IMR-90 (cell line): ENCODE data around the gene PBXIP1. TPM values are rescaled to one million over a fixed set of nuclear protein-coding genes. Genes with fewer than 3 reads are reported as not detected.

ENCODE experiments used
- ATAC-seq: fragments of 200-7000 bp; cut with Tn5 transposase; 2 replicates; pipeline ENCODE4 v1.9.1; 2020; ENCODE audit warnings: low read depth, mild to moderate bottlenecking, moderate library complexity
- BruUV-seq: library from RNA; stranded (reverse); fragments of 400-500 nt; replicated peaks from 2 replicates; lab custom pipeline; 2021; lab: Mats Ljungman, UMichigan
- CTCF ChIA-PET: fragments of 300-600 bp; formaldehyde crosslinking; extraction: SDS; loops from one replicate; lab custom pipeline; 2021; ENCODE audit warnings: antibody characterized with exemption; lab: Yijun Ruan, JAX
- POLR2A ChIA-PET: fragments of 300-600 bp; sonication (Branson Sonifier 250); formaldehyde crosslinking; loops from one replicate; lab custom pipeline; 2022; ENCODE audit warnings: antibody characterized with exemption; ENCODE audit not compliant: unreplicated experiment; lab: Charles Lee
- DNase-seq: peaks from one replicate; pipeline ENCODE4 v3.0.0; 2013
- H2AFZ ChIP-seq: replicated peaks from 2 replicates; pipeline ENCODE3; 2013; ENCODE audit warnings: low read length, mild to moderate bottlenecking; ENCODE audit not compliant: poor library complexity
- H2AK5ac ChIP-seq: 2 replicates; pipeline ENCODE4 v1.6.1; 2013; ENCODE audit warnings: low read depth, low read length, inconsistent platforms
- H2AK9ac ChIP-seq: replicated peaks from 2 replicates; pipeline ENCODE3; 2013; ENCODE audit warnings: mild to moderate bottlenecking, low read depth, low read length, moderate library complexity; ENCODE audit not compliant: poor library complexity
- H2BK120ac ChIP-seq: 2 replicates; pipeline ENCODE4 v1.6.1; 2013; ENCODE audit warnings: low read depth, low read length, inconsistent platforms
- H2BK15ac ChIP-seq: 3 replicates; pipeline ENCODE4 v1.6.1; 2013; ENCODE audit warnings: low read depth, low read length, inconsistent platforms
- H2BK20ac ChIP-seq: 2 replicates; pipeline ENCODE4 v1.6.1; 2013; ENCODE audit warnings: low read depth, mild to moderate bottlenecking, inconsistent platforms, low read length, moderate library complexity
- H2BK5ac ChIP-seq: 2 replicates; pipeline ENCODE4 v1.6.1; 2013; ENCODE audit warnings: mild to moderate bottlenecking, low read depth, low read length, inconsistent platforms; ENCODE audit not compliant: poor library complexity, severe bottlenecking
- H3K14ac ChIP-seq: replicated peaks from 2 replicates; pipeline ENCODE4 v1.6.1; 2013; ENCODE audit warnings: low read depth, low read length, inconsistent platforms
- H3K18ac ChIP-seq: 2 replicates; pipeline ENCODE4 v1.6.1; 2013; ENCODE audit warnings: low read depth, low read length, control low read depth
- H3K23ac ChIP-seq: 2 replicates; pipeline ENCODE4 v1.6.1; 2013; ENCODE audit warnings: low read depth, low read length, inconsistent platforms
- H3K27ac ChIP-seq: 2 replicates; pipeline ENCODE4 v1.5.1; 2013; ENCODE audit warnings: mild to moderate bottlenecking, control low read depth, low read length; ENCODE audit not compliant: insufficient read depth
- H3K27me3 ChIP-seq: 2 replicates; pipeline ENCODE4 v1.6.1; 2013; ENCODE audit warnings: low read length; ENCODE audit not compliant: control insufficient read depth, insufficient read depth
- H3K36me3 ChIP-seq: 2 replicates; pipeline ENCODE4 v1.6.1; 2013; ENCODE audit warnings: low read length, mixed read lengths; ENCODE audit not compliant: control insufficient read depth, insufficient read depth
- H3K4ac ChIP-seq: 2 replicates; pipeline ENCODE4 v1.6.1; 2013; ENCODE audit warnings: low read depth, low read length, inconsistent platforms
- H3K4me1 ChIP-seq: 2 replicates; pipeline ENCODE4 v1.6.1; 2013; ENCODE audit warnings: low read length, mixed read lengths; ENCODE audit not compliant: control insufficient read depth, insufficient read depth
- H3K4me2 ChIP-seq: 2 replicates; pipeline ENCODE4 v1.6.1; 2013; ENCODE audit warnings: low read depth, mild to moderate bottlenecking, control low read depth, low read length, moderate library complexity
- H3K4me3 ChIP-seq: 2 replicates; pipeline ENCODE4 v1.5.1; 2013; ENCODE audit warnings: low read depth, mild to moderate bottlenecking, control low read depth, low read length, moderate library complexity; ENCODE audit not compliant: insufficient read depth
- H3K56ac ChIP-seq: 2 replicates; pipeline ENCODE4 v1.6.1; 2013; ENCODE audit warnings: low read length, inconsistent platforms; ENCODE audit not compliant: insufficient read depth; ENCODE audit errors: extremely low read depth
- H3K79me1 ChIP-seq, 2 experiments: 2 replicates each; pipeline ENCODE4 v1.6.1; 2013; ENCODE audit warnings: low read length in 2 of 2, inconsistent platforms in 1 of 2, low read depth in 1 of 2
- H3K9ac ChIP-seq: 2 replicates; pipeline ENCODE4 v1.6.1; 2013; ENCODE audit warnings: low read depth, low read length, control low read depth
- H3K9me1 ChIP-seq: 2 replicates; pipeline ENCODE4 v1.6.1; 2013; ENCODE audit warnings: low read length, inconsistent platforms; ENCODE audit not compliant: insufficient read depth
- H3K9me3 ChIP-seq: 2 replicates; pipeline ENCODE4 v1.6.1; 2013; ENCODE audit warnings: low read length; ENCODE audit not compliant: control insufficient read depth, insufficient read depth
- H4K20me1 ChIP-seq: 2 replicates; pipeline ENCODE4 v1.6.1; 2013; ENCODE audit warnings: low read length, inconsistent platforms; ENCODE audit not compliant: insufficient read depth
- H4K5ac ChIP-seq: 2 replicates; pipeline ENCODE4 v1.6.1; 2013; ENCODE audit warnings: mild to moderate bottlenecking, low read depth, low read length, control low read depth
- H4K8ac ChIP-seq, 2 experiments: 2 replicates each; pipeline ENCODE4 v1.6.1; 2013; ENCODE audit warnings: low read depth in 2 of 2, low read length in 2 of 2, control low read depth in 1 of 2, inconsistent platforms in 1 of 2
- H4K91ac ChIP-seq: 2 replicates; pipeline ENCODE4 v1.6.1; 2013; ENCODE audit warnings: low read depth, low read length, inconsistent platforms; ENCODE audit not compliant: insufficient read depth
- BHLHE40 ChIP-seq: fragments of 150-350 bp; IDR thresholded peaks from 2 replicates; pipeline ENCODE4 v1.6.1; 2016; ENCODE audit warnings: mild to moderate bottlenecking, low read depth, low read length
- CEBPB ChIP-seq: IDR thresholded peaks from 2 replicates; pipeline ENCODE4 v1.6.1; 2012; ENCODE audit warnings: low read depth, low read length, improper control_type of control experiment
- CHD1 ChIP-seq: IDR thresholded peaks from 2 replicates; pipeline ENCODE4 v1.6.1; 2012; ENCODE audit warnings: low read depth, low read length, improper control_type of control experiment
- CTCF ChIP-seq: conservative IDR thresholded peaks from 2 replicates; pipeline ENCODE4 v1.5.1; 2012; ENCODE audit warnings: mild to moderate bottlenecking, low read depth, low read length, improper control_type of control experiment
- ELK1 ChIP-seq: fragments of 150-350 bp; IDR thresholded peaks from 2 replicates; pipeline ENCODE4 v1.6.1; 2016; ENCODE audit warnings: low read depth, mild to moderate bottlenecking, low read length, moderate library complexity, borderline replicate concordance
- MAFK ChIP-seq: IDR thresholded peaks from 2 replicates; pipeline ENCODE4 v1.6.1; 2012; ENCODE audit warnings: low read depth, low read length, improper control_type of control experiment
- MAZ ChIP-seq: IDR thresholded peaks from 2 replicates; pipeline ENCODE4 v1.6.1; 2012; ENCODE audit warnings: low read depth, mild to moderate bottlenecking, low read length, improper control_type of control experiment, moderate library complexity, borderline replicate concordance
- MXI1 ChIP-seq: IDR thresholded peaks from 2 replicates; pipeline ENCODE4 v1.6.1; 2012; ENCODE audit warnings: low read depth, mild to moderate bottlenecking, low read length, moderate library complexity, borderline replicate concordance
- NFE2L2 ChIP-seq: fragments of 150-350 bp; IDR thresholded peaks from 2 replicates; pipeline ENCODE4 v1.6.1; 2016; ENCODE audit warnings: low read depth, mild to moderate bottlenecking, low read length
- POLR2A ChIP-seq: IDR thresholded peaks from 2 replicates; pipeline ENCODE4 v1.6.1; 2012; ENCODE audit warnings: mild to moderate bottlenecking, low read depth, low read length
- RCOR1 ChIP-seq: IDR thresholded peaks from 2 replicates; pipeline ENCODE4 v1.6.1; 2012; ENCODE audit warnings: mild to moderate bottlenecking, low read length, improper control_type of control experiment; ENCODE audit not compliant: insufficient replicate concordance
- RFX5 ChIP-seq: IDR thresholded peaks from 2 replicates; pipeline ENCODE4 v1.8.0; 2012; ENCODE audit warnings: low read depth, mild to moderate bottlenecking, low read length, moderate library complexity
- SMC3 ChIP-seq: fragments of 150-350 bp; IDR thresholded peaks from 2 replicates; pipeline ENCODE4 v1.6.1; 2016; ENCODE audit warnings: low read depth, mild to moderate bottlenecking, antibody characterized with exemption, low read length, moderate library complexity
- USF2 ChIP-seq: fragments of 150-350 bp; IDR thresholded peaks from 2 replicates; pipeline ENCODE4 v1.6.1; 2017; ENCODE audit warnings: mild to moderate bottlenecking, antibody characterized with exemption, low read length, low read depth
- WGBS, 2 experiments: methylation state at CpG; one replicate each; pipeline versions ENCODE4 v1.1.5 to v1.1.7; 2013; ENCODE audit warnings: missing lambda C conversion rate in 2 of 2; ENCODE audit not compliant: insufficient read length in 1 of 2; ENCODE audit errors: extremely low coverage in 2 of 2; 5-methylcytosine and 5-hydroxymethylcytosine counted together
- dilution Hi-C: fragments of 300-500 bp; cut with HindIII; formaldehyde crosslinking; loops from one replicate; pipeline ENCODE4 v1.14.3; 2018; ENCODE audit warnings: low sequenced_read_pairs; ENCODE audit not compliant: unreplicated experiment
- in situ Hi-C: fragments of 300-500 bp; cut with MboI; formaldehyde crosslinking; loops from 3 replicates; pipeline ENCODE4 v1.14.3; 2019; ENCODE audit warnings: low sequenced_read_pairs, inconsistent platforms, mixed read lengths
- intact Hi-C: fragments of 100-400 bp; cut with micrococcal nuclease; formaldehyde crosslinking; loops from 2 replicates; pipeline ENCODE4 v1.10.0; 2022
- polyA plus RNA-seq, 3 experiments: library from polyadenylated mRNA; depleted of rRNA; stranded (reverse); fragments of >200 nt; gene quantifications; 2 replicates each; pipeline ENCODE4 v1.2.3, GENCODE V29; 2012; ENCODE audit warnings: low replicate concordance in 1 of 3
- total RNA-seq: library from RNA; depleted of rRNA; stranded (reverse); fragments of >200 nt; gene quantifications from 2 replicates; pipeline ENCODE4 v1.2.3, GENCODE V29; 2012

Gene PBXIP1
- total and polyA plus RNA-seq, 2 of the 4 experiments (the other 2 are of a cell fraction): 28.3 to 44.2 TPM

GRCh38 chr1:154958036-154958435 lies 2.1 kb upstream of the PBXIP1 start:
- no peak overlapping the region for H3K27ac ChIP-seq

More at GRCh38 chr1:154958036-154958435, 2.1 kb upstream of the PBXIP1 start:
- POLR2A ChIA-PET: no interaction called here
- Histone ChIP-seq H3K9me1 (peaks cover 9% of the 10 kb centered on the region), H2BK120ac (no peak overlapping the region), H2AFZ (no peak overlapping the region), H3K4me1 (peaks cover 18% of the 10 kb centered on the region), H3K4ac (no peak overlapping the region), H3K18ac (no peak overlapping the region), H2BK15ac (no peak overlapping the region), H4K20me1 (peaks cover 15% of the 10 kb centered on the region), H4K5ac (no peak overlapping the region), H3K14ac (no peak overlapping the region), H2BK20ac (no peak overlapping the region), H3K79me1 (peaks cover 18 to 61% of the 10 kb centered on the region in 2 experiments; a peak in 3 of 4 replicates), H4K91ac (no peak overlapping the region), H3K23ac (no peak overlapping the region), H3K4me2 (no peak overlapping the region), H3K27me3 (no peaks in the 10 kb centered on the region), H2AK9ac (no peak overlapping the region), H2AK5ac (no peak overlapping the region), H4K8ac (no peak overlapping the region), H3K56ac (no peak overlapping the region), H3K36me3 (peaks cover 17% of the 10 kb centered on the region), H3K9ac (no peak overlapping the region), H2BK5ac (no peak overlapping the region), H3K4me3 (no peak overlapping the region), H3K9me3 (no peaks in the 10 kb centered on the region)
- CTCF ChIA-PET: no interaction called here
- WGBS, 2 experiments: no CpG with 5 or more reads among the region's 2 CpGs
- DNase-seq (no peak), ATAC-seq (no peak)
- intact Hi-C loops (loop anchor here (5.0 kb wide), 1 partner anchor 104 kb away; the partner anchor contains the start of gene EFNA4), dilution Hi-C loops (no loop called here), in situ Hi-C loops (loop anchor here (10.0 kb wide), 1 partner anchor 97 kb away; the partner anchor contains the start of gene ADAM15)
- TF ChIP-seq NFE2L2 (no peak), MXI1 (no peak), RCOR1 (no peak), MAZ (no peak), SMC3 (no peak), BHLHE40 (no peak), POLR2A (no peak), USF2 (no peak), MAFK (no peak), RFX5 (no peak), CEBPB (no peak), CHD1 (no peak), CTCF (no peak), ELK1 (no peak)
- no TSS peak for BruUV-seq
